ENCODE results near the gene NVL.

DNA sequence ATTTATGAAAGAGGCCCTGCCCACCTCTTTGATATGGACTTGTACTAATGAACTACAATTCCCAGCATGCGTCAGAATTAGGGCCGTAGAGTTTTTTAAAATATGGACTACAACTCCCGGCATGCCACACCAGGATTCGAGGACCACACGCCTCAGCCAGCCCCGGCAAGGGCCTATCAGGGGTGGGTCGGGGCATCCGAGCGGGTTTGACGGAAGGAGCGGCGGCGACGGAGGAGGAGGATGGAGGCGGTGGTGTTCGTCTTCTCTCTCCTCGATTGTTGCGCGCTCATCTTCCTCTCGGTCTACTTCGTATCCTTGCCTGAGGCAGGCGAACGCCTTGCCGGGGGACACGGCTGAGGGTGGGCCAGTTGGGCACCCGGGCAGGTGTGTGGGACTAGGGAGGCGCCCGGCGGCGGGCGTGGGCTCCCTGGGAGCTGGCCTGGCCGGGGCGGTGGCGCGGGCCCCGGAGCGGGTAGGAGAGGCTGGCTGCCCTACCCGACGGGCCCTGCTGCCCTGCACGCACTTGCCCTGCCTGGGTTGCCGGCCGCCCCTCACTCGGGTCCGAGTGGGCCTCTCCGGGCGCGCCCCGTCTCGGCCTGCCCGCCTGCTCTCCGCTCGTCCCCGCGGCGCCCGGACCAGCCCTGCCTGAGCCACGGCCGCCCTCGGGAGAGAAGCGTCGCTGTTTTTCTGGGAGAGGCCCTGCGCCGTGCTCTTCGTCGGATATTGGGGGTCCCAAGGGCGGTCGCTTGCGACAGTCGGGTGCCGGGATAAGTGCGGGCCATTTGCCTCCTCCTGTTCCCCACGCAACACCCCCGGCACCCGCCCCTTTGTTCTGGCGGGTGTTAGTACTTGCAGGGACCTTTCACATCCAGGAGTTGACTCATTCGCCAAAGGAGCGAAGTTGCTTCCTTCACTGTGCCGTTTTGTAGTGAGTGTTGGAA, 27.0 kb upstream of the NVL start, which contains the start of gene CNIH4:
- TF ChIP-seq, protein P1, sequence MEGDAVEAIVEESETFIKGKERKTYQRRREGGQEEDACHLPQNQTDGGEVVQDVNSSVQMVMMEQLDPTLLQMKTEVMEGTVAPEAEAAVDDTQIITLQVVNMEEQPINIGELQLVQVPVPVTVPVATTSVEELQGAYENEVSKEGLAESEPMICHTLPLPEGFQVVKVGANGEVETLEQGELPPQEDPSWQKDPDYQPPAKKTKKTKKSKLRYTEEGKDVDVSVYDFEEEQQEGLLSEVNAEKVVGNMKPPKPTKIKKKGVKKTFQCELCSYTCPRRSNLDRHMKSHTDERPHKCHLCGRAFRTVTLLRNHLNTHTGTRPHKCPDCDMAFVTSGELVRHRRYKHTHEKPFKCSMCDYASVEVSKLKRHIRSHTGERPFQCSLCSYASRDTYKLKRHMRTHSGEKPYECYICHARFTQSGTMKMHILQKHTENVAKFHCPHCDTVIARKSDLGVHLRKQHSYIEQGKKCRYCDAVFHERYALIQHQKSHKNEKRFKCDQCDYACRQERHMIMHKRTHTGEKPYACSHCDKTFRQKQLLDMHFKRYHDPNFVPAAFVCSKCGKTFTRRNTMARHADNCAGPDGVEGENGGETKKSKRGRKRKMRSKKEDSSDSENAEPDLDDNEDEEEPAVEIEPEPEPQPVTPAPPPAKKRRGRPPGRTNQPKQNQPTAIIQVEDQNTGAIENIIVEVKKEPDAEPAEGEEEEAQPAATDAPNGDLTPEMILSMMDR (IDR thresholded peaks at IDR 0.05; ENCODE audit: low read depth, low read length, poor library complexity, severe bottlenecking), result no peak
- TF ChIP-seq EZH2phosphoT487 (IDR thresholded peaks at IDR 0.05; ENCODE audit: borderline replicate concordance, low read length), result no peak
